Measurements from ENCODE around the gene GSN. TPM values are rescaled to one million over a fixed set of nuclear protein-coding genes. Genes with fewer than 3 reads are reported as not detected.

The GSN gene
- total and polyA plus RNA-seq, 2 of the 13 experiments (the other 11 are each of a cell fraction or from before 2014, with no cell fraction given), result 294 to 307 TPM

DNA sequence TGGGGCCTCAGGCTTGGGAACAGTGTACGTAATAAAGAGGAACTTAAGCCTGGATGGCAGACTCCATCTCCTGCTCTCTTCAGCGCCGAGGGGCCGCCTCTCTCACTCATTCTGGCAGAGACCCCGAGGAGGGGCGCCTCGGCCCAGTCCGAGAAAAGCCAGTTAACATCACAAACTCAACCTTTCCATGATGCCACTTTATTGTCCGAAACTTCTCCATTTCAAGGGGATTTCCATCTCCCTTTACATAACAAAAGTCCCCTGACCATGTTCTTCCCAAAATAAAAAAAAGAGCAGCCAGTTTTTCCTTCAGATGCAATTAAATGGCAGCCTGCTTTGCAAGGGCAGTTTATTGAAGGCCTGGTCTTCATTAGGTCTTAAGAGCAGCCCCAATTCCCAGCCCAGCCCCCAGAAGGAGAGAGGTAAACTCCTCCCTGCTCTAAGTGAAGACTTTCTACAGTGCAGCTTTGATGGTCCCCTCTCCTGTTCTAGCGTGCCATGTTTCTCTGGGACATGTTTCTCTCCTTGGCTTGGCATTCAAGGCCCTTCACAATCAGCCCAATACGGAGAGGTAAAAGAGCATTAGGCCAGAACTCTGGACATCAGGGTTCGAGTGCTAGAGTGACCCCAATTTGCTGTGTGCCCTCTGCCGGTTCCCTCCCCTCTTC lies 46.8 kb upstream of the GSN start (continued):
- no peak for TF ChIP-seq HNRNPUL1 (IDR thresholded peaks at IDR 0.05; ENCODE audit: low read depth, low read length)
- TF ChIP-seq, protein P1, sequence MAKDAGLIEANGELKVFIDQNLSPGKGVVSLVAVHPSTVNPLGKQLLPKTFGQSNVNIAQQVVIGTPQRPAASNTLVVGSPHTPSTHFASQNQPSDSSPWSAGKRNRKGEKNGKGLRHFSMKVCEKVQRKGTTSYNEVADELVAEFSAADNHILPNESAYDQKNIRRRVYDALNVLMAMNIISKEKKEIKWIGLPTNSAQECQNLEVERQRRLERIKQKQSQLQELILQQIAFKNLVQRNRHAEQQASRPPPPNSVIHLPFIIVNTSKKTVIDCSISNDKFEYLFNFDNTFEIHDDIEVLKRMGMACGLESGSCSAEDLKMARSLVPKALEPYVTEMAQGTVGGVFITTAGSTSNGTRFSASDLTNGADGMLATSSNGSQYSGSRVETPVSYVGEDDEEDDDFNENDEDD (CRISPR knock-in tag; IDR thresholded peaks at IDR 0.05; ENCODE audit: borderline replicate concordance), result no peak

DNA sequence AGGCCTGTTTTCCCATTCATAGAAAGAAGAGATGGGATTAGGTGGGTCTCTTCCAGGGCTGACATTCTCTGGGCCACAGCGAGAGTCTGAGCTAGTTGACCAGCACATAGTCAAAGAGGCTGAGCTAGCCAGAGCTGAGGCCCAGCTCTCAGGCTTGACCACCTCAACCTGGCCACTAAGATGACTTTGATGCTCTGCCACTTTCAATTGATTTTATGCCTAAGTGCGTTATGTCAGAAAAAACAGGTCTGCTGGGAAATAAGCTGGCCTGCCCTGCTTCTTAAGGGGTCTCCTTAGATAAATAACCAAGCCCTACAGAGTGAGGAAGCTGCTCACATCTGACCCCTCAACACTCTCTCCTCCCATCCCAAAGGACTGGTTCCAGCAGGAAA lies 46.3 kb upstream of the GSN start:
- ATAC-seq (no peak), FAIRE-seq (no peak), DNase-seq (ENCODE audit: low spot score) (no peak)
- Histone ChIP-seq H3K4me1 (ENCODE audit: insufficient read depth, low read length) (peaks cover 11% of the 10 kb centered on the region), H3K27ac (ENCODE audit: extremely low read length, insufficient read depth, low read length) (no peak overlapping the region), H3K36me3 (replicated peaks in 1 of 2; ENCODE audit: control insufficient read depth in 1 of 2, insufficient read depth in 2 of 2, low read length in 2 of 2) (no peaks in the 10 kb centered on the region), H4K20me1 (ENCODE audit: insufficient read depth, low read length) (no peaks in the 10 kb centered on the region), H3K27me3 (ENCODE audit: control insufficient read depth in 1 of 2, insufficient read depth in 2 of 2, low read length in 2 of 2) (no peaks in the 10 kb centered on the region; a peak in 1 of 5 replicates), H3K9me3 (ENCODE audit: low read length) (no peaks in the 10 kb centered on the region), H3K9ac (ENCODE audit: insufficient read depth, low read depth, low read length) (no peak overlapping the region), H3K4me3 (replicated peaks in 1 of 3; ENCODE audit: insufficient read depth in 1 of 3, low read depth in 2 of 3, low read length in 3 of 3) (no peak overlapping the region), H3K79me2 (ENCODE audit: insufficient read depth, low read length) (no peaks in the 10 kb centered on the region), H3K4me2 (ENCODE audit: low read depth, low read length) (no peak overlapping the region), H2AFZ (ENCODE audit: low read length) (no peak overlapping the region)
- intact Hi-C loops (cut with micrococcal nuclease; ENCODE audit: unreplicated experiment), result no loop called here
- ChIA-PET POLR2A (no interaction called here), CTCF (ENCODE audit: low intra/inter-chr PET ratio, low total read pairs) (interaction anchor here (1.4 to 1.8 kb wide), 2 partner anchors 9 to 178 kb away, joined by 5 to 6 read pairs; no protein-coding TSS in a partner anchor)
- WGBS (ENCODE audit: low lambda C conversion rate), result 56% methylated on average over 1 of the region's 2 CpGs
- BruUV-seq (replicated peaks), result no TSS peak
- in situ Hi-C loops (cut with HindIII; ENCODE audit: extremely low pct_ligation_motif_present, low pct_unique_long_range_greater_than_20kb), result loop anchor here (5.0 kb wide), 1 partner anchor 176 kb away; no protein-coding TSS in a partner anchor
- TF ChIP-seq GTF3A (CRISPR knock-in tag; conservative IDR thresholded peaks at IDR 0.05) (no peak), HNF4A (CRISPR knock-in tag; IDR thresholded peaks at IDR 0.05) (no peak), ISL2 (CRISPR knock-in tag; IDR thresholded peaks at IDR 0.05) (no peak), ZNF510 (CRISPR knock-in tag; IDR thresholded peaks at IDR 0.05; ENCODE audit: low read depth) (no peak), THAP11 (CRISPR knock-in tag; IDR thresholded peaks at IDR 0.05) (no peak), ZNF83 (CRISPR knock-in tag; IDR thresholded peaks at IDR 0.05; ENCODE audit: borderline replicate concordance) (no peak), ZNF30 (CRISPR knock-in tag; IDR thresholded peaks at IDR 0.05) (no peak), SP2 (CRISPR knock-in tag; IDR thresholded peaks at IDR 0.05) (no peak), FOXO1 (CRISPR knock-in tag; IDR thresholded peaks at IDR 0.05) (no peak), ZNF3 (CRISPR knock-in tag; IDR thresholded peaks at IDR 0.05) (no peak)

Measured in HepG2 (cell line).